ENCODE data around the gene OR13C3. TPM values are rescaled to one million over a fixed set of nuclear protein-coding genes. Genes with fewer than 3 reads are reported as not detected.

The OR13C3 gene
- polyA plus RNA-seq, 2 of the 4 experiments (the other 2 are of a cell fraction), result not detected

GRCh38 chr9:104503963-104504362, 32.7 kb downstream of the OR13C3 start, which contains the start of gene OR13F1:
Gene OR13F1, plus strand, starts transcription at chr9:104504263. Its CDS starts 0 bp downstream, at chr9:104504263.
- H3K27ac ChIP-seq, result no peak within 1 kb of the TSS
- no peaks in the 10 kb centered on the region for H3K9me3 ChIP-seq
- ChIA-PET CTCF (no interaction called here), POLR2A (no interaction called here)
- ATAC-seq, result no peak
- TF ChIP-seq NR3C1 (IDR thresholded peaks at IDR 0.05) (no peak), HEYL (CRISPR knock-in tag; IDR thresholded peaks at IDR 0.05) (no peak), POLR2AphosphoS2 (conservative IDR thresholded peaks at IDR 0.05; ENCODE audit: low read length) (no peak), GATA3 (IDR thresholded peaks at IDR 0.05; ENCODE audit: borderline replicate concordance) (no peak), RAD21 (conservative IDR thresholded peaks at IDR 0.05 in 1 of 2, IDR thresholded peaks at IDR 0.05 in 1 of 2) (no peak), KDM5A (IDR thresholded peaks at IDR 0.05) (no peak), RNF2 (IDR thresholded peaks at IDR 0.05; ENCODE audit: borderline replicate concordance, low read depth) (no peak), PBX3 (IDR thresholded peaks at IDR 0.05) (no peak), RFX5 (IDR thresholded peaks at IDR 0.05) (no peak), SMC3 (IDR thresholded peaks at IDR 0.05) (no peak), PHF8 (IDR thresholded peaks at IDR 0.05; ENCODE audit: borderline replicate concordance, low read depth) (no peak)
- no peak within 1 kb of the TSS for H3K4me3 ChIP-seq
- FAIRE-seq, result no peak
- DNase-seq (ENCODE audit: low read depth in 1 of 2, low spot score in 1 of 2), result no peak
- H3K4me1 ChIP-seq, result no peaks in the 10 kb centered on the region
- 35% methylated on average over 5 of the region's 5 CpGs for WGBS (ENCODE audit: missing lambda C conversion rate)
- no peak within 1 kb of the TSS for H3K4me2 ChIP-seq

- H3K4me3 ChIP-seq, result no peak overlapping the region
- no peak overlapping the region for H3K4me2 ChIP-seq
- no peaks in the 10 kb centered on the region for H3K4me1 ChIP-seq
- CTCF ChIA-PET, result no interaction called here
- no peak for FAIRE-seq
- no peaks in the 10 kb centered on the region for H3K9me3 ChIP-seq
- DNase-seq (ENCODE audit: low read depth in 1 of 2, low spot score in 1 of 2), result no peak
- H3K27ac ChIP-seq, result no peak overlapping the region
- POLR2A ChIA-PET, result no interaction called here
- no peak for ATAC-seq
- no peak for TF ChIP-seq RNF2 (IDR thresholded peaks at IDR 0.05; ENCODE audit: borderline replicate concordance, low read depth)
- no peak for TF ChIP-seq ZC3H11A (IDR thresholded peaks at IDR 0.05)
- no peak for TF ChIP-seq HEYL (CRISPR knock-in tag; IDR thresholded peaks at IDR 0.05)
Measured at GRCh38 chr9:104503440-104503839, 33.2 kb downstream of the OR13C3 start.

- no peak overlapping the region for H3K4me3 ChIP-seq
- no peak overlapping the region for H3K4me2 ChIP-seq
- peak in 1 of 2 experiments; percentile 18 for DNase-seq (ENCODE audit: low read depth in 1 of 2, low spot score in 1 of 2)
- no peak overlapping the region for H3K27ac ChIP-seq
- H3K4me1 ChIP-seq, result no peaks in the 10 kb centered on the region
- ATAC-seq, result no peak
- CTCF ChIA-PET, result interaction anchor here (0.6 to 1.0 kb wide), 3 partner anchors 9 to 1164 kb away, joined by 3 read pairs; no protein-coding TSS in a partner anchor
- POLR2A ChIA-PET, result no interaction called here
- WGBS (ENCODE audit: missing lambda C conversion rate), result 28% methylated on average over 3 of the region's 3 CpGs
- no peak for FAIRE-seq
- peak; percentile 41 to 44; a peak in 3 of 5 replicates for TF ChIP-seq RAD21 (conservative IDR thresholded peaks at IDR 0.05 in 1 of 2, IDR thresholded peaks at IDR 0.05 in 1 of 2)
- TF ChIP-seq HEYL (CRISPR knock-in tag; IDR thresholded peaks at IDR 0.05), result no peak
- no peak for TF ChIP-seq PHF8 (IDR thresholded peaks at IDR 0.05; ENCODE audit: borderline replicate concordance, low read depth)
- TF ChIP-seq USF2 (IDR thresholded peaks at IDR 0.05), result no peak
- peak; percentile 30; the same call in 2 of the 3 replicates for TF ChIP-seq CTCF (IDR thresholded peaks at IDR 0.05)
- TF ChIP-seq EHF (CRISPR knock-in tag; IDR thresholded peaks at IDR 0.05), result no peak
- no peak for TF ChIP-seq HOXA7 (CRISPR knock-in tag; IDR thresholded peaks at IDR 0.05)
- TF ChIP-seq CBX8 (IDR thresholded peaks at IDR 0.05), result no peak
- no peak for TF ChIP-seq NPAS2 (CRISPR knock-in tag; IDR thresholded peaks at IDR 0.05; ENCODE audit: borderline replicate concordance)
- H3K9me3 ChIP-seq, result no peaks in the 10 kb centered on the region
Measured at GRCh38 chr9:104494808-104495207, 41.8 kb downstream of the OR13C3 start.

Other genes with a start within 250 kb of the OR13C3 start
- gene OR13F1, start 32.6 kb downstream of the OR13C3 start, polyA plus RNA-seq (2011; rRNA removed), result not detected in 2 replicates
- not detected in 3 replicates for gene OR13F1, start 32.6 kb downstream of the OR13C3 start, polyA plus RNA-seq (2017; fragmentation: RNase III; extraction: RNeasy Plus Mini Kit Qiagen cat#74134 plus additional on column Dnase treatment)
- not detected in 2 replicates for gene OR13C4, start 9.6 kb downstream of the OR13C3 start, polyA plus RNA-seq (2011; rRNA removed)
- gene OR13C4, start 9.6 kb downstream of the OR13C3 start, polyA plus RNA-seq (2017; fragmentation: RNase III; extraction: RNeasy Plus Mini Kit Qiagen cat#74134 plus additional on column Dnase treatment), result not detected in 3 replicates
- gene OR13C8, start 32.3 kb upstream of the OR13C3 start, polyA plus RNA-seq (2011; rRNA removed), result not detected in 2 replicates
- not detected in 3 replicates for gene OR13C8, start 32.3 kb upstream of the OR13C3 start, polyA plus RNA-seq (2017; fragmentation: RNase III; extraction: RNeasy Plus Mini Kit Qiagen cat#74134 plus additional on column Dnase treatment)
- gene OR13C5, start 62.6 kb upstream of the OR13C3 start, polyA plus RNA-seq (2011; rRNA removed), result not detected in 2 replicates
- not detected in 3 replicates for gene OR13C5, start 62.6 kb upstream of the OR13C3 start, polyA plus RNA-seq (2017; fragmentation: RNase III; extraction: RNeasy Plus Mini Kit Qiagen cat#74134 plus additional on column Dnase treatment)
- gene OR13C2, start 68.8 kb upstream of the OR13C3 start, polyA plus RNA-seq (2011; rRNA removed), result not detected in 2 replicates
- not detected in 3 replicates for gene OR13C2, start 68.8 kb upstream of the OR13C3 start, polyA plus RNA-seq (2017; fragmentation: RNase III; extraction: RNeasy Plus Mini Kit Qiagen cat#74134 plus additional on column Dnase treatment)
- not detected in 2 replicates for gene OR13C9, start 81.3 kb upstream of the OR13C3 start, polyA plus RNA-seq (2011; rRNA removed)
- not detected in 3 replicates for gene OR13C9, start 81.3 kb upstream of the OR13C3 start, polyA plus RNA-seq (2017; fragmentation: RNase III; extraction: RNeasy Plus Mini Kit Qiagen cat#74134 plus additional on column Dnase treatment)
- gene OR13D1, start 157.7 kb upstream of the OR13C3 start, polyA plus RNA-seq (2011; rRNA removed), result not detected in 2 replicates
- not detected in 3 replicates for gene OR13D1, start 157.7 kb upstream of the OR13C3 start, polyA plus RNA-seq (2017; fragmentation: RNase III; extraction: RNeasy Plus Mini Kit Qiagen cat#74134 plus additional on column Dnase treatment)
- gene NIPSNAP3A, start 210.8 kb upstream of the OR13C3 start, polyA plus RNA-seq (2011; rRNA removed), result 33.5 and 34.5 TPM in 2 replicates
- 19.3 to 20.8 TPM (median 20.1 TPM) in 3 replicates for gene NIPSNAP3A, start 210.8 kb upstream of the OR13C3 start, polyA plus RNA-seq (2017; fragmentation: RNase III; extraction: RNeasy Plus Mini Kit Qiagen cat#74134 plus additional on column Dnase treatment)
- gene NIPSNAP3B, start 227.3 kb upstream of the OR13C3 start, polyA plus RNA-seq (2011; rRNA removed), result 2.9 and 3.4 TPM in 2 replicates
- 1.00 to 2.0 TPM (median 1.7 TPM) in 3 replicates for gene NIPSNAP3B, start 227.3 kb upstream of the OR13C3 start, polyA plus RNA-seq (2017; fragmentation: RNase III; extraction: RNeasy Plus Mini Kit Qiagen cat#74134 plus additional on column Dnase treatment)

Data from A549 (cell line).